EL (cell line): ENCODE data around the gene PARP12.

Source experiments
- DNase-seq: peaks from one replicate; pipeline ENCODE4 v3.0.0-alpha.2; 2016

Gene PARP12

DNA sequence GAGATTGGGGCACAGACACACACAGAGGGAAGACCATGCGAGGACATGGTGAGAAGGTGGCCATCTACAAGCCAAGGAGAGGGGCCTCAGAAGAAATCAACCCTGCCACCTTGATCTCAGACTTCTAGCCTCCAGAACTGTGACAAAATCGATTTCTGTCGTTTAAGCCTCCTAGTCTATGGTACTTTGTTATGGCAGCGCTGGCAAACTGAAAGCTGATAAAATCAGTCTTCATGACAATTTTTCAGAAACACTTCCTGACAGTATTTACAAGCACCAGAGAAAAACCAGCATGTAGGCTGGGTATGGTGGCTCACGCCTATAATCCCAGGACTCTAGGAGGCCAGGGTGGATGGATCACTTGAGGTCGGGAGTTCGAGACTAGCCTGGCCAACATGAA is 4.2 kb downstream of the PARP12 start:
- DNase-seq, result no peak

DNA sequence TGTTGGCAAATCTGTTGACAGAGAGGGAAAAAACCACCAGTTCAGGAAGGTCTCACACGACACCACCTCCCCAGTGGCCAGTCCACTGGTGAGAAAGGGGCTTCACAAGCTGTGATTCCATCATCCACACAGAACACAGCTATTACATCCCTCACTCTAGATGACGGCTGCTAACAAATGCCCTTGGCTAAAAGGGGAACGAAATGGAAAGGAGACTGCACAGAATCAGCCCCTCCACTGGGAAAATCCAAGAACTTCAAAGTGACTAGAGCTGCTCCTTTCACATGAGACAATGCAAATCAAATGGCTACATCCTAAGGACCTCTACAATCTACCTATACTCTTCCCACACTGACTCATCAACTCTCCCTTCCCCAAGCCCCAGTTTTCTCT is 5.6 kb downstream of the PARP12 start:
- DNase-seq, result no peak

- no peak for DNase-seq
These were observed 6.2 kb downstream of the PARP12 start for GRCh38 chr7:140056431-140057142.

DNA sequence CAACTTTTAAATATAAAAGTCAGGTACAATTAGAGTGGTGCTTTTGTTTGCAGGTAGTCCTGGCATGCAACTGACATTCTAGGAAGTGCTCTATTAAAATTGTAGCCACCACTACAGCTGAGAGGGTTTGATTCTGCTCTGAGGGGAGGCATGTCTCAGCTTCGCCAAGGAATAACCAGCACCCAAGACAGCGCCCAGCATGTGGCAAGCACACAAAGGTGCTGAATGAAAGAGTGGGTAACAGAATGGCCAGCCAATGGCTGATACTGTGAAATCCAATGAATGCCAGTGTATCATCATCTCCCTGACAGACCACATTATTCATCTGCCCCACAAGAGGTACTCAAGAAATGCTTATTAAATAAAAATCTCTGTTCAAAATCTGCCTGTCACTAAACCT is 6.9 kb downstream of the PARP12 start:
- DNase-seq, result no peak

GRCh38 chr7:140054751-140055150 is 8.0 kb downstream of the PARP12 start:
- DNase-seq, result no peak

- DNase-seq, result no peak
These were observed 8.8 kb downstream of the PARP12 start for GRCh38 chr7:140053812-140054539.

DNA sequence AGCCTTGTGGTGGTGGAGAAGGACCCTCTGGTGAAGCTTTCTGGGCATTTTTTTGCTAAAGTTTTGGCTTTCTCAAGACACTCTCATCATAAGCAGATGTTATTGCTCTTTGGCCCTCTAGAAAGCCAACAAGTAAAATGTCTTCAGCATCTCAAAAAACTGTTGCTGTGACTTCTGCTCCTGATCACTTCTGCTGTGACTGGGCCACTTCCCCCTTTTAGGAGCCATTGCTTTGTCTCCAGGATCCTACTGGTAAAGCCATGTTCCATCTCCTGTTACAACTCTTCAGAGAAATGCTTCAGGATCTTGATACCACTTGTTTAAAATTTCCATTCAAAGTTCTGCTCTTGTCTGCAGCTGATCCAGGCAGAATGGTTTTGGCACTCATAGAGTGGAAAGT is 10.9 kb downstream of the PARP12 start:
- no peak for DNase-seq

GRCh38 chr7:140050100-140050499 is 12.7 kb downstream of the PARP12 start:
- DNase-seq, result no peak

GRCh38 chr7:140049339-140050024 is 13.3 kb downstream of the PARP12 start:
- peak; percentile 29 for DNase-seq

GRCh38 chr7:140048989-140049338 is 13.8 kb downstream of the PARP12 start:
- no peak for DNase-seq

DNA sequence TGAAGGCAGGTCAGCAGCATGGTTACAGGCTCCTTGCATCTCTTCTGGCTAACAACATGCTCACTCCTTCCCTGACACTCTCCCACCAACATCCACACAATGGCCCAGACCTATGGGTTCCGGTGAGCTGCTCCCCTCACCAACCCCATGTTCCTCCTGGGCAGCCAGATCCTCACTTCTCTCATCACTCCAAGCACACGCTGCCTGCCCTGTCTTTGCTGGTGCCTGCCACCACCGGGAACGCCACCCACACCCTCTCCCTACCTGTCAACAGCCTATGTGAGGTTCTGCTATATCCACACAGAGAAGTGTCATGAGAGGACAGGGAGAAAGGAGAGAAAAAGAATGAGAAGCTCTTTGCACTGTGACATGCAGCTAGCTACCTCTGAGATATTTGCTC is 14.6 kb downstream of the PARP12 start:
- DNase-seq, result no peak

GRCh38 chr7:140047197-140047596 is 15.6 kb downstream of the PARP12 start:
- no peak for DNase-seq

- DNase-seq, result no peak
These were observed 17.1 kb downstream of the PARP12 start for GRCh38 chr7:140045697-140046096.

- DNase-seq, result no peak
These were observed 18.5 kb downstream of the PARP12 start for GRCh38 chr7:140044251-140044650.

DNA sequence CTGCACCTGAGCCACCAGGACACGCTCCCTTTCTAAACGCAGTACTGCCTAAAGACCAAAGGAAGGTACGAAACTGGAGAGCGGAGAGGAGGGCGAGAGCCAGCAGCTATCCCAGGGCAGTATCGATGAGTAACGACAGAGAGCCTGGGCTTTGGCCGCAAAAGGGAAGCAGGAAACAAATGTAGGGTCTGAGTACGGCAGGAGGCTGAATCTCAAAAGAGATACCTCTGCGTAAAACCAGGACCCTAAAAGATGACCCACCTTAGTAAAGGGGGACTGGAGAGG is 20.4 kb downstream of the PARP12 start:
- no peak for DNase-seq

- peak; percentile 50 for DNase-seq
These were observed 20.9 kb downstream of the PARP12 start for GRCh38 chr7:140041659-140042385.

DNA sequence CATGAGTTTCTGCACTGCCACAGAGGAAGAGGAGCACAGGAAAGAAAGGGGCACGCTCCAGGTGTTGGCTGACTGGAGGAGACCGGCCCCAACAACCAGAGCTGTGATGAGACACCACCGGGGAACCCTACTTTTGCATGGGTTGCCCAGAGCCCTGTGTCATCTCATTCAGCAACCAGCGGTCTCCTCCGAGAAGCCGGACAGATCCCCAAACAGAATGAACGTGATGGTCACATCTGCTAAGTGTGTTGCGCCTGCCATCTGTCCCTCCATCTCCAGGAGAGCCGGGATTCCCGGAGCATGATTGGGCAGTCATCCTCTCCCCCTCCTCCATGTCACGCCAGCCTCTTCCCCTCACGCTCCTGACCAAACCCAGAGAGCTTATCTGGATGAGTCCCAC is 22.9 kb downstream of the PARP12 start:
- DNase-seq, result no peak

- peak; percentile 30 for DNase-seq
These were observed 23.7 kb downstream of the PARP12 start for GRCh38 chr7:140039066-140039465.

DNA sequence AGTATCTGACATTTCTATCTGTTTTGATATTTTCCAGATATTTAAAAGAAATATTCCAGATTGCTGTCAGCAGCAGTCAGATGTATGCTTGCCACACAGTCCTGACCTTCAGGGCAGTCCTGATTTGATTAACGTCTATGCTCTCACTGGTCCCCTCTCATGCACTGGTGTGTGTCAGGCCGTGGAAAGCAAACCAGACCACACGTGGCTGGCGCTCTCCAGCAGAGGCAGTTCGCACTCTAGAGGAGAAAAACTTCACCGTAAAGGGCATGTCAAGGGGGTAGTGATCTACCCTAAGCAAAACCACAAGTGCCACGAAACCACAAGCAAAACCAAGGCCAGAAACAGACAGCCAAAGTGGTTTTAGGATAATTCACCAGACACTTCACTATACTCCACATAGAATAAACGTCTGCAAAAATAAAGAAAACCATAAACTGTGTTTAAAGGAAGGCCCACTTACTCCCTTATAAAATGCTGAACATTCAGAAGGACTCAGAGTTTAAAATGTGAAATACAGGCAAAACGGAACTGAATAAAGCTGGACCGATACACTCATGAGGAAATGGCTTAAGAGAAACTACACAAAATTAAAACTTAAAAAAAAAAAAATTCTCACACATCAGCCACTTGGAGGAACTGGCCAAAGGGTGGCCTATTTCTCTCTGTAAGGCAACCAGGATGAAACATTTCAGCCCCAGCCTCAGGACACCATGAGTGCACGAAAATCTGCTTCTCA is 26.4 kb downstream of the PARP12 start:
- DNase-seq, result no peak

DNA sequence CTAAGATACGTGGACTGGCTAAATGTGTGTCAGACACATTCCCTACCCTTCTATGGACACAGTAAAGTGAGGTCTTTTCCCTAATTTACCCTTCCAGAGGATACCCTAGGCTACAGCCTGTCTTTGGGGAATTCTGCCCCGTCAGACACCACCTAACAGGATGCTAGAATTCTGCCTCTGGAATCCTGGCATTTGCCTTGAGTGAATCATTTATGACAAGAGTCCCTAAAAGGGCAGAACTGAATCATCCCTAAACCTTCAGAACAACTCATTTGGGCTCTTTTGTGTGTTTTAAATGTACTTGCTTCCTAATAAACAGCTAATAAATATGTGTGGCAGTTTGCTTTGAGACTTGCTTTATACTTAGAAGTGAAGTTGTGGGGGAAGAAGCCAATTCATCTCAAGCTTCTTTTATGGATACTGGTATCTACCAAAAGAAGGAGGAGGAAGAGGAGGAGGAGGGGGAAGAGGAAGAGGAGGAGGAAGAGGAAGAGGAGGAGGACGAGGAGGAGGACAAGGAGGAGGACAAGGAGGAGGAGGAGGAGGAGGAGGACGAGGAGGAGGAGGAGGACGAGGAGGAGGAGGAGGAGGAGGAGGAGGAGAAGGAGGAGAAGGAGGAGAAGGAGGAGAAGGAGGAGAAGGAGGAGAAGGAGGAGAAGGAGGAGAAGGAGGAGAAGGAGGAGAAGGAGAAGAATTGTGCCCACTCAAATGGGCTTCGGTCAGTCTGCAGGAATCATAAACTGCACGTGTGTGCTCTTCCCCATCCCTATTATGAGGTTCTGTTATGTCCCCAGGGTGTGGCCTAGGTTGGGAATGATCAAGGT is 27.1 kb downstream of the PARP12 start:
- DNase-seq, result peak; percentile 86

- no peak for DNase-seq
These were observed 28.3 kb downstream of the PARP12 start for GRCh38 chr7:140034421-140034820.

GRCh38 chr7:140033779-140034363 is 28.9 kb downstream of the PARP12 start:
- DNase-seq, result no peak
